ENCODE measurements around the gene CSTPP1.

DNA sequence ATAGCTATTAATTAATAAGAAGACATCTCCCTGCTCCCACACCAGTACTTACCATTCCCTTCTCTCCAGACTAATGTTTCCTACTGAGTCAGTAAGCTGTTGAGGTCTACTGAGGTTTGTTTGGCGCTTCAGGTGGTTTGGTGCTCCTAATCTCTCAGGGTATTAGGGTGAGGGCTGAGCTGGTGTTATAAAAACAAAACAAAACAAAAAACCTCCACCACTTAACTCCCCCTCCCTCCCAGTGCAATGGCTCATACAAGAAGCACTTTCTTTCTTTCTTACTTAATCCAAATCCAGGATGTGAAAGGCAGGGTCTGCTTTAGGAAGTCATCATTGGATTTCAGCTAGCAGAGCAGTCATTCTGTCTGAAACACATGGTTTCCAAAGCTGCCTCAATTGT, 15.3 kb downstream of the CSTPP1 start:
- TF ChIP-seq EP300 (IDR thresholded peaks at IDR 0.05), result no peak
- TF ChIP-seq, protein P1, sequence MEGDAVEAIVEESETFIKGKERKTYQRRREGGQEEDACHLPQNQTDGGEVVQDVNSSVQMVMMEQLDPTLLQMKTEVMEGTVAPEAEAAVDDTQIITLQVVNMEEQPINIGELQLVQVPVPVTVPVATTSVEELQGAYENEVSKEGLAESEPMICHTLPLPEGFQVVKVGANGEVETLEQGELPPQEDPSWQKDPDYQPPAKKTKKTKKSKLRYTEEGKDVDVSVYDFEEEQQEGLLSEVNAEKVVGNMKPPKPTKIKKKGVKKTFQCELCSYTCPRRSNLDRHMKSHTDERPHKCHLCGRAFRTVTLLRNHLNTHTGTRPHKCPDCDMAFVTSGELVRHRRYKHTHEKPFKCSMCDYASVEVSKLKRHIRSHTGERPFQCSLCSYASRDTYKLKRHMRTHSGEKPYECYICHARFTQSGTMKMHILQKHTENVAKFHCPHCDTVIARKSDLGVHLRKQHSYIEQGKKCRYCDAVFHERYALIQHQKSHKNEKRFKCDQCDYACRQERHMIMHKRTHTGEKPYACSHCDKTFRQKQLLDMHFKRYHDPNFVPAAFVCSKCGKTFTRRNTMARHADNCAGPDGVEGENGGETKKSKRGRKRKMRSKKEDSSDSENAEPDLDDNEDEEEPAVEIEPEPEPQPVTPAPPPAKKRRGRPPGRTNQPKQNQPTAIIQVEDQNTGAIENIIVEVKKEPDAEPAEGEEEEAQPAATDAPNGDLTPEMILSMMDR (IDR thresholded peaks at IDR 0.05), result no peak
- no peak for TF ChIP-seq POLR2AphosphoS5 (IDR thresholded peaks at IDR 0.05)
- no peak for TF ChIP-seq POLR2A (IDR thresholded peaks at IDR 0.05)

Measured in stomach (tissue), 4 donors.